GM12875 (cell line): ENCODE data around the gene UVSSA.
"Not testable (repeated sequence)": the region's sequence is repeated elsewhere in the genome, so short reads cannot be mapped to it uniquely, and the experiment has no call there.

Experiments used
- H3K4me3 ChIP-seq: one replicate; pipeline ENCODE4 v1.5.1; 2011; ENCODE audit warnings: low read depth, low read length, control low read depth
- CTCF ChIP-seq: IDR thresholded peaks from 2 replicates; pipeline ENCODE4 v1.5.1; 2011; ENCODE audit warnings: low read depth, mild to moderate bottlenecking, control low read depth, inconsistent platforms, low read length, moderate library complexity, borderline replicate concordance; ENCODE audit not compliant: insufficient read depth

Gene UVSSA

GRCh38 chr4:1381944-1382541, 35.0 kb downstream of the UVSSA start:
- H3K4me3 ChIP-seq: no peak overlapping the region
- no peak for TF ChIP-seq CTCF

GRCh38 chr4:1382776-1383727, 36.0 kb downstream of the UVSSA start:
- H3K4me3 ChIP-seq: no peak overlapping the region
- no peak for TF ChIP-seq CTCF

DNA sequence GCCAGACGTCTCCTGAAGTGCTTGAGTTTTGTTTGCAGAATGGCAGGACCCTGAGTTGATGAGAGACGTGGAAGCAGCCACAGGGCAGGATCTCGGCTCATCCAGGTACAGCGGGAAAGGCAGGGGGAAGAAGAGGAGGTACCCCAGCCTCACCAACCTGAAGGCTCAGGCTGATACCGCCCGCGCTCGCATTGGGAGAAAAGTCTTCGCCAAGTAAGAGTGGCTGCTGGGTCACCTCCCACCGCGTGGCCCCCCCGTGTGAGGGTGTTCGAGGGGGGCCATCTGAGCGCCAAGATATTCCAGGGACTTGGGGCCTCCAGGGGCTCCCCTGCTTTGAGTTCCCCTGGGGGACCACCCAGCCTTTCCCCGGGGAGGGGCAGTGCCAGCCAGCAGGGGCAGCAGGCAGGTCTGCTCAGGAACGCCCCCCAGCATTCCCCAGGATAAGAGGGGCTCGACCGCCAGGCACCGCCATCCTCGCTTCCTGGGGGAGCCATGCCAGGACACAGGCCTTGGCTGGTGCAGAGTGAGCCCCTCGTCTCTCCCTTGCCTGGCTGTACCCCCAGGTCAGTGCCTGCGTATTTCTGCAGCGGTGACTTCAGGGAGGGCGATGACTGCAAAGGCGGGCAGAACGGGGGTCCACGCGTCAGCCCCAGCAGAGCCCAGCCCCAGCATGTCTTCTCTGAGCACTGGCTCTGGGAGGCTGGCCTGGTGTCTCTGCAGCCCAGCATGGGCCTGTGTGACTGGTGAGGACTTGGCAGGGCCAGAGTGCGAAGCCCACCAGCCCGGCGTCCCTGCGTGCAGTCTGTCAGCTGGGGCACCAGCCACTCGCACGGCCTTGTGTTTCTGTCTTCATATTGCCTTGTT, 37.0 kb downstream of the UVSSA start:
- no peak overlapping the region for H3K4me3 ChIP-seq
- TF ChIP-seq CTCF: no peak

DNA sequence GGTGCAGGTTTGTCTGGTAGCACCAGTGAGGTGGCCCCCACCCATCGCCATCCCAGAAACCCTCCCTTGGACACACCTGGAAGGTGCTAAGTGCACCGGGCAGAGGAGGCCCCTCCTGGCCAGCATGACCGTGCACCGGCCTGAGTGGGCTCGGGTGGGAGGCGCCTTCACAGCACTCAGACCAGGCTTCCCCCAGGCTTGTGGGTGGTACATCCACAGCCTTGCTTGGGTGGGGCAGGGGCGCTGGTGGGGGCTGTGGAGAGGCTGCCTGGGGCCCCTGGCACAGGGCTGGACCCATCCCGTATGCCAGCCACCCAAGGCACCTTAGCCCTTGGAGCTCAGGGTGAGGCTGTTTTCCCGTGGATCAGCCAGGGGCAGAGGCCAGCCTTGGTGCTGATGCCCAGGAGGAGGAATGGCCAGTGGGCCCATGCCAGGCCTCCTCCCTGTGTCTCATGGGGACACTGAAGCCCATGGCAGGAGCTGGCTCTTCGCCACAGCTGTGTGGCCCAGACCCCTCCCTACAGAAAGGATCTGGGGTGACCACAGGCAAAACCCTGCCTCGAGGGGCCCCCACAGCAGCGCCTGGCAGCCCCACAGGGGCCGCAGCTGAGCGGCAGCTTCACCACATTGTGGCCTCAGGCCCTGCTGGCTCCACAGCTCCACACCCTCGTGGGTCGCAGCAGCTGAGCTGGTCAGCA, 37.8 kb downstream of the UVSSA start:
- no peak overlapping the region for H3K4me3 ChIP-seq
- no peak for TF ChIP-seq CTCF

DNA sequence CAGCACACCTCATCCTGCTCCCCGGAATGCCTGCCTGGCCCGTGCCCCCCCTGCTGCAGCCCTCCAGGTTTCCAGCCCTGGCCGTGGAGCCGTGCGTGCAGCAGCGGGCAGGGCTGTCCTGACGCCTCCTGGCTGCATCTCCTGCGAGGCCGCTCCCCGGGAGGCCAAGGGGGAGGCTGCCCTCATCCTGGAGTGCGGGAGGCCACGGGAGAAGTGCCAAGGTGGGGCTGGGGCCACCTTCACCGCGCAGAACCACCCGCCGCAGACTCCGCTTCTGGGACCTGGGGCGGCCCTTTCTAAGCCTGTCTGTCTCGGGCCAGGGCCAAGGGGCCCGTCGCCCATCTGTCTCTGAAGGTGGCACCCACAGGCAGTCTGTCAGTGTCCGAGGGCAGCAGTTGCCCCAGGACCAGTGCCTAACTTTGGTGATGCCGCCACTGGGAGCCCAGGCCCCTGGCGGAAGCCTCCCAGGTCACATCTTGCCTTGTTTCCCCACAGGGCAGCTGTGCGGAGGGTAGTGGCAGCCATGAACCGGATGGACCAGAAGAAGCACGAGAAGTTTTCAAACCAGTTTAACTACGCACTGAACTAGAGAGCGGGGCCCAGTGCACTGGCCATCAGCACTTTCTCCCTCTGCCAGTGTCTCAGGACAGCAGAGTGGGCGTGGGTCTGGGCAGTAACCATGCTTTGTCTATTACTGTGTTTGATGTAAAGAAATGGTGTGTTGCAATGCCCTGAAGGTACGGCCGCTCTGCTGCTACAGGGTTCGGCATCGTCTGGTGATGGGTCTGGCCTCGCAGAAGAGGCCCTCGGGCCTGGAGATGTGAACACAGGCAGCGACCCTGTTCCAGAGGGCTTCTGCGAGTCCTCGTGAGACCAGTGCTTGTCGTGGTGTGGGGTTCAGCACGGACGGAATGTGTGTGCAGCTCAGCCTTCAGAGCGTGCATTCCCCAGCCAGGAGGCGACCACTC, 38.6 kb downstream of the UVSSA start:
- TF ChIP-seq CTCF: no peak
- H3K4me3 ChIP-seq: no peak overlapping the region

GRCh38 chr4:1393363-1393762, 46.4 kb downstream of the UVSSA start:
- not testable (repeated sequence) for H3K4me3 ChIP-seq
